GM12872 (cell line): ENCODE data around the gene MRPS11.

Experiments used
- TF ChIP-seq, protein P1 (sequence below): IDR thresholded peaks from 3 replicates; pipeline ENCODE4 v1.5.1; 2011; ENCODE audit warnings: low read depth, mild to moderate bottlenecking, low read length, moderate library complexity; ENCODE audit not compliant: insufficient read depth

MRPS11 gene

DNA sequence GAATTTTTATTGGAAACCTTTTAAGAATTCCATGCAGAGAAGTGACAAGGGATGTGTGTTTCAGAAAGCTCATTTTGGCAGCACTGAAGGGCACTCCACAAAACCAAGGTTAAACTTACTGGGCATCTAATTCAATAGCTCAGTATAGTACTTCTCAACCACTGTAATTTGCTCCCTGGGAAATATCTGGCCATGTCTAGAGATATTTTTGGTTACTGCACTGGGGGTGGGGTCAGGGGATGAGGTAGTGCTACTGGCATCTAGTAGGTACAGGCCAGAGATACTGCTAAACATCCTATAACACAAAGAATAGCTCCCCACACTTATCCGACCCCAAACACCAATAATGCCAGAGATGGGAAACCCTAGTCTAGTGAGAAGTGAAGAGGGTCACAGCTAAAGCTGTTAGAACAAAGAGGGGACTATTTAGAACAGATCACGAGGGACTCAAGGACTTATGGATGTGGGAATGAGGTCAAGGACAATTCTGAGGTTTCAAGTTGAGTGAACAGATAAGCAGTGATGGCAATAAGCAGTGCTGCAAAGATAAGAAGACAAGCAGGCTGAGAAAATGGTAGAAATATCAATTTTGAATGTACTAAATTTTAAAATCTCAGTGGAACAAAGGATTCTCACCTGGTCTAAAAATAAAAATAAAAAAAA is 3.5 kb upstream of the MRPS11 start:
- TF ChIP-seq, protein P1, sequence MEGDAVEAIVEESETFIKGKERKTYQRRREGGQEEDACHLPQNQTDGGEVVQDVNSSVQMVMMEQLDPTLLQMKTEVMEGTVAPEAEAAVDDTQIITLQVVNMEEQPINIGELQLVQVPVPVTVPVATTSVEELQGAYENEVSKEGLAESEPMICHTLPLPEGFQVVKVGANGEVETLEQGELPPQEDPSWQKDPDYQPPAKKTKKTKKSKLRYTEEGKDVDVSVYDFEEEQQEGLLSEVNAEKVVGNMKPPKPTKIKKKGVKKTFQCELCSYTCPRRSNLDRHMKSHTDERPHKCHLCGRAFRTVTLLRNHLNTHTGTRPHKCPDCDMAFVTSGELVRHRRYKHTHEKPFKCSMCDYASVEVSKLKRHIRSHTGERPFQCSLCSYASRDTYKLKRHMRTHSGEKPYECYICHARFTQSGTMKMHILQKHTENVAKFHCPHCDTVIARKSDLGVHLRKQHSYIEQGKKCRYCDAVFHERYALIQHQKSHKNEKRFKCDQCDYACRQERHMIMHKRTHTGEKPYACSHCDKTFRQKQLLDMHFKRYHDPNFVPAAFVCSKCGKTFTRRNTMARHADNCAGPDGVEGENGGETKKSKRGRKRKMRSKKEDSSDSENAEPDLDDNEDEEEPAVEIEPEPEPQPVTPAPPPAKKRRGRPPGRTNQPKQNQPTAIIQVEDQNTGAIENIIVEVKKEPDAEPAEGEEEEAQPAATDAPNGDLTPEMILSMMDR, result no peak

DNA sequence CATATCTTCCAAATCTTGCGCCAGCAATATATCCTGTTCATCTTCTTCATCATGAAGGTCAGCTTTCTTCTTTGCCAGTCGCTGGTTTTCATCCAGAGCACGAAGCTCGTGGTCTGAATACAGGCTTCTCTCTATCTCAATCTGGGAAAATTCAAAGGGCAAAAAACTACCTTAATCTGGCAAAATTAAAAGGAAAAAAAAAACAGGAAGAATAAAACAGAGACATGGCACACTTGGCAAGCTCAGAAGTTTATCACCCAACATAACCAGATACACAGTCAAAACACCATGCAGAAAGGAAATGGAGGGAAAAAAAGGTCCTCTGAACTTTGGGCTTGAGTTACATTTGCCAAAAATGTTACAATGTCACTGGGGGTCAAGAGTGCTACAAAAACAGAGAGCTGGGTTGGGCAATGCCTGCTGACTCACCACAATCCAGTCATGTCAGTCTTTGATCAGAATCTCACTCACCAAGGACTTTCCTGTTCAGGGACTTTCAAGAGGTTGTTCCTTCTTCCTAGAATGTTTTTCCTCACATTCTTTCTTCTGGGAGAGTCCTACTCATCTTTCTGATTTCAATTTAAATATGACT is 1.8 kb upstream of the MRPS11 start:
- TF ChIP-seq, protein P1, result no peak

DNA sequence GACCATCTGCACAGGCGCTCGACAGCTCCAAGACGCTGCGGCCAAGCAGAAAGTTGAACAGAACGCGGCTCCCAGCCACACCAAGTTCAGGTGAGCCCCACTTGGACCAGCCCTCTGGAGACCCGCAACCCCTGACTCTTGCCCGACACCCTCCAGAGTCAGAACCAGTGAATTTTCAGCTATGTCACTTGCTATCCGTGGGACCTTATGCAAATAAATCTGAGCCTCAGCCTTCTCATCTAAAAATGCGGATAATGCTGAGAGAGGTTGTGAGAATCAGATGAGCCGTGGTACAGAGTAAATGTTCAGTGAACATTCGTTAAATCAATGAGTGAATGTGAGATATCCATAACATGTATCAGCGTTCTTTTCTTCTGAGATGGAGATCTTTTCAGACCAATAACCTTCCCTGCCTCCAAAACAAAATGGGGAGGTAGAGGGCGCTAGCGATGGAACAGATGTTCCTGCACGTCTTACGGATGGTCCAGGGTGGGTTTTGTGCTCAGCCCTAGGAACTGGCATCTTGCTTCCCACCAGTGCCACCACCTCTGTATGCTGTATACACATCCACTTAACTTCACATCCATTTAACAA is 524 bp downstream of the MRPS11 start:
- TF ChIP-seq, protein P1, result peak; percentile 39; the same call in 1 of the 3 replicates

DNA sequence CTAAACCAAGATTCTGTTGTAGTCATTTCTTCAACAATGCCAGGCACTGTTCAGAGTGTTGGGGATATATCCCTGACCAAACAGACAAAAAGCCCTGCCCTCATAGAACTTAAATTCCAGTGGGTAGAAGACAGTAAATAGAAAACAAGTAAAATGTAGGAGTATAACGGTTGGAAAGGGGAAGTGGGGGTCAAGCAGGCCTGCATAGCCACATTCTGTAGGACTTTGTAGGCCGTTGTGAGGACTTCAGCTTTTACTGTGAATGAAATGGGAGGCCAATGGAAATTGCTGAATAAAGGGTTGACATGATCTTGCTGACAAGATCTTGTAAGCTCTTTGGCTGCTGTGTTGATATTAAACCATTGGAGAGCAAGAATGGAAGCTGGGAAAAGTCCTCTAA is 1.8 kb downstream of the MRPS11 start:
- TF ChIP-seq, protein P1, result no peak

DNA sequence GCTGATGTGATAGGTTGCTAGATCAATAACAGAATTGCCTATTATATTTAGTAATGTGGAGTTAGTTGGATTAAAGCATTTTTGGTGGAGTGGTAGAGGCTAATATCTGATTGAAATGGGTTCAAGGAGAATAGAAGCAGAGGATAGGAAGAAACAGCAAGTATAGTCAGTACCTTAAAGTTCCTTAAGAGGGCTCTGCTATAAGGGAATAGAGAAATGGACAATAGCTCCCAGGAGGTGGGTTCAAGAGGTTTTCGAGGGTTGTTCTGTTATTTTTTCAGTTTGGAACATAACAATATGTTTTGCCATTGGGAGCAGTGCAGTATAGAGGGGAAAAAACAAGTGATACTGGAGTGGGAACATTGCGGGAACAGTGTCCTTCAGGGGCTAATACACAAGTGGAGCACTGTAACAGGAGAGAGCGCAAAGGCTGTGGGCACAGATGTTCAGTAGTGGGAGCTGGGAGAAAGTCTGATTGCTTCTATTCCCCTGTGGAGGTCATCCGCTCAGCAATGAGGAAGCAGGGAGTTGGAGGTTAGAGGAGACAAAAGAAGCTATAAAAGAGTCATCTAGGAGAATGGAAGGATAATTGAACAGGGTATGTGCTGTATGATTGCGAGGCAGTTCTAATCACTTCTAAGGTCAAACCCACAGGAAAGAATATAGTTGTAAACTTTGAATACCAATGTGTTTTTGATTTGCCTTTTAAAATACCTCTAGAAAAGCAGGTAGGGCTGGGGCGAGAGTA is 3.3 kb downstream of the MRPS11 start:
- TF ChIP-seq, protein P1, result 0 out of 3 replicates have a peak, but pooled peaks have one; percentile 19

DNA sequence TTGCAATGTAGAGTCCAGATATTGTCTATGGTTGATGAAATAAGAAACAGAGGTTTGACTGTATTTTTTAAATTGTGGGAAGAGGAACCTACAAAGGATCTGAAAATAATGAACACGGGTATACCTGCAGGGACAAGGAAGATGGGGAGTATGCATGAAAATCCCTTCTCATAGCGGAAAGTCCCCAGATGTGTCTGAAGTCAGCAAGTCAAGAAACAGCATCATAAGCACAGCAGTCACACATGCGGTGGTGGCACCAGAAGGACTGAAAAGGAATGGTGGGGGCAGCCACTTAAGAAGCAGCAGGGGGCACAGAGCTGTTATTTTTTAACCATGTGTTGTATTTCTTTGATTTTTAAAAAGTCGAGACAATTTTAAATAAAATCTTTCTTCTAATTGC is 4.7 kb downstream of the MRPS11 start:
- TF ChIP-seq, protein P1, result no peak

DNA sequence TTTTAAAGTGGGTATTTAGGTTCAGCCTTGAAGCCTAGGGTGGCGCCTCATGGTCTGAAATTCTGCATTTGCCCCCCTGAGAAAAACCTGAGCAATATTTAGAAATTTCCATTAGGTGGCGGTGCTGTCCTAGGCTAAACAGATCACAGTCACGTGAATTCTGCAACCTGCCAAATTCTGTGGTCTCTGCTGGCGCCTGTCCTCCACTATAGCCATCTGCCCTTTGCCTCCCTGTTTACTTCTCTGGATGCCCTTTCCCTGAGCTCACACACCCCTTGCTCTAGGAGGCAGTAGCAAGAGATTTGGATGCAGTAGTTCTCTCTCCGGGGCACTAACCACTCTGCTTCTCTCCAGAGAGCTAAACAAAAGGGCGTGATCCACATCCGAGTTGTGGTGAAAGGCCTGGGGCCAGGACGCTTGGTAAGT is 9.1 kb downstream of the MRPS11 start:
- TF ChIP-seq, protein P1, result peak; percentile 62
